Trophoblast cell (in vitro differentiated cells and primary cell): ENCODE data around the gene NOSIP.

Experiments
- DNase-seq, 2 donors: peaks; one replicate each; pipeline ENCODE4 v3.0.0-alpha.2; 2016
- H2AFZ ChIP-seq: 2 replicates; pipeline ENCODE4 v1.6.1; 2013; ENCODE audit warnings: low read length, moderate library complexity, mild to moderate bottlenecking; ENCODE audit not compliant: insufficient read depth, poor library complexity
- H2AK5ac ChIP-seq: 2 replicates; pipeline ENCODE4 v1.6.1; 2013; ENCODE audit warnings: mild to moderate bottlenecking, low read length
- H2BK120ac ChIP-seq: 2 replicates; pipeline ENCODE4 v1.6.1; 2013; ENCODE audit warnings: low read length, mild to moderate bottlenecking, moderate library complexity; ENCODE audit not compliant: insufficient read depth, poor library complexity
- H2BK12ac ChIP-seq: 2 replicates; pipeline ENCODE4 v1.6.1; 2013; ENCODE audit warnings: mild to moderate bottlenecking, low read length, moderate library complexity
- H2BK5ac ChIP-seq: 2 replicates; pipeline ENCODE4 v1.6.1; 2013; ENCODE audit warnings: low read length, low read depth, moderate library complexity, mild to moderate bottlenecking; ENCODE audit not compliant: poor library complexity
- H3K14ac ChIP-seq: 2 replicates; pipeline ENCODE4 v1.6.1; 2013; ENCODE audit warnings: mild to moderate bottlenecking, low read length
- H3K18ac ChIP-seq: 2 replicates; pipeline ENCODE4 v1.6.1; 2013; ENCODE audit warnings: mild to moderate bottlenecking, low read length
- H3K23ac ChIP-seq: 2 replicates; pipeline ENCODE4 v1.6.1; 2013; ENCODE audit warnings: low read length
- H3K27ac ChIP-seq: 2 replicates; pipeline ENCODE4 v1.5.1; 2013; ENCODE audit warnings: low read depth, mild to moderate bottlenecking, inconsistent platforms, low read length, moderate library complexity
- H3K27me3 ChIP-seq: 2 replicates; pipeline ENCODE4 v1.6.1; 2013; ENCODE audit warnings: inconsistent platforms, mild to moderate bottlenecking, low read length, moderate library complexity; ENCODE audit not compliant: insufficient read depth
- H3K36me3 ChIP-seq, 2 experiments: 1 replicate in 1 of 2; 2 replicates in 1 of 2; pipeline ENCODE4 v1.6.1; 2013; ENCODE audit warnings: low read length in 2 of 2, mild to moderate bottlenecking in 2 of 2, moderate library complexity in 1 of 2; ENCODE audit not compliant: insufficient read depth in 2 of 2, control insufficient read depth in 1 of 2
- H3K4ac ChIP-seq: 2 replicates; pipeline ENCODE4 v1.6.1; 2013; ENCODE audit warnings: low read depth, mild to moderate bottlenecking, low read length, moderate library complexity
- H3K4me1 ChIP-seq, 2 experiments: 1 replicate in 1 of 2; 2 replicates in 1 of 2; pipeline ENCODE4 v1.6.1; 2013; ENCODE audit warnings: low read length in 2 of 2, mild to moderate bottlenecking in 2 of 2, moderate library complexity in 1 of 2; ENCODE audit not compliant: insufficient read depth in 2 of 2, control insufficient read depth in 1 of 2
- H3K4me2 ChIP-seq: 2 replicates; pipeline ENCODE4 v1.6.1; 2013; ENCODE audit warnings: inconsistent platforms, mild to moderate bottlenecking, low read length, moderate library complexity
- H3K4me3 ChIP-seq: 2 replicates; pipeline ENCODE4 v1.5.1; 2013; ENCODE audit warnings: mild to moderate bottlenecking, low read depth, low read length, inconsistent platforms
- H3K79me1 ChIP-seq: one replicate; pipeline ENCODE4 v1.6.1; 2013; ENCODE audit warnings: low read length
- H3K79me2 ChIP-seq: 2 replicates; pipeline ENCODE4 v1.6.1; 2013; ENCODE audit warnings: low read length, mild to moderate bottlenecking; ENCODE audit not compliant: control insufficient read depth, insufficient read depth, poor library complexity
- H3K9ac ChIP-seq: 2 replicates; pipeline ENCODE4 v1.6.1; 2013; ENCODE audit warnings: mild to moderate bottlenecking, low read length
- H3K9me3 ChIP-seq: 2 replicates; pipeline ENCODE4 v1.6.1; 2013; ENCODE audit warnings: low read depth, mild to moderate bottlenecking, control low read depth, inconsistent platforms, low read length; ENCODE audit not compliant: insufficient read depth
- H4K12ac ChIP-seq: 2 replicates; pipeline ENCODE4 v1.6.1; 2013; ENCODE audit warnings: low read depth, mild to moderate bottlenecking, low read length, moderate library complexity
- H4K8ac ChIP-seq: 2 replicates; pipeline ENCODE4 v1.6.1; 2013; ENCODE audit warnings: low read depth, mild to moderate bottlenecking, low read length, moderate library complexity
- H4K91ac ChIP-seq: one replicate; pipeline ENCODE4 v1.6.1; 2013; ENCODE audit warnings: low read depth, mild to moderate bottlenecking, low read length, moderate library complexity
- WGBS: extraction: QIAGEN DNeasy Blood & Tissue Kit; methylation state at CpG from one replicate; pipeline ENCODE4 v1.1.7; 2013; ENCODE audit warnings: missing lambda C conversion rate; ENCODE audit not compliant: insufficient read length, insufficient coverage; ENCODE audit errors: extremely low coverage; 5-methylcytosine and 5-hydroxymethylcytosine counted together

NOSIP gene

DNA sequence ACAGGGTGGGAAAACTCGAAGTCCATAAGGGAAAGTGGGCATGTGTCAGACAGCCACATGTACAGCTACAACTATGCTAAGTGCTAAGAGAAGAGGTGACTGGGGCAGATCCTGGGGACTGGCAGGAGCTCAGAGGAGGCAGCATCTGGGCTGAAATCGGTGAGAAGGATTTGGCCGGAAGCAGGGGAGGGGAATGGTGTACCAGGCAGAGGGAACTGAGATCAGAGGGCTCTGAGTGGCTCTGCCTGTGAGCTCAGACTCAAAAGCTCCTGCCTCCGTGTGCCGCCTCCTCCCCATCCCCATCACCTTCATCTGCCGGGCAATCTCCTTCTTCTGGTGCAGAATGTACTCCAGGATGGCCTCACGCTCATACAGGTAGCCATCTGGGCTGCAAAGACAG, 21.8 kb downstream of the NOSIP start:
- H3K4ac ChIP-seq = no peak overlapping the region
- no peaks in the 10 kb centered on the region for H3K79me1 ChIP-seq
- no peak overlapping the region for H4K12ac ChIP-seq
- H2AK5ac ChIP-seq = no peak overlapping the region
- no peaks in the 10 kb centered on the region for H3K27me3 ChIP-seq
- no peak overlapping the region for H3K23ac ChIP-seq
- no peak overlapping the region for H3K4me3 ChIP-seq
- H3K36me3 ChIP-seq = peaks cover 45 to 50% of the 10 kb centered on the region in 2 experiments
- H2BK12ac ChIP-seq = no peak overlapping the region
- H3K79me2 ChIP-seq = no peaks in the 10 kb centered on the region
- peaks cover 8% of the 10 kb centered on the region for H3K9me3 ChIP-seq
- H3K4me2 ChIP-seq = no peak overlapping the region
- no peak overlapping the region for H3K27ac ChIP-seq
- H3K4me1 ChIP-seq = peaks cover 6 to 10% of the 10 kb centered on the region in 2 experiments
- no peak overlapping the region for H3K9ac ChIP-seq
- no peak overlapping the region for H4K91ac ChIP-seq
- H2BK5ac ChIP-seq = no peak overlapping the region
- H2AFZ ChIP-seq = no peak overlapping the region
- no peak for DNase-seq
- no peak overlapping the region for H3K18ac ChIP-seq
- no CpG with 5 or more reads among the region's 7 CpGs for WGBS
- no peak overlapping the region for H2BK120ac ChIP-seq
- H3K14ac ChIP-seq = no peak overlapping the region
- no peak overlapping the region for H4K8ac ChIP-seq

- no peak overlapping the region for H3K4ac ChIP-seq
- H2AK5ac ChIP-seq = no peak overlapping the region
- no peak overlapping the region for H4K12ac ChIP-seq
- H3K36me3 ChIP-seq = peaks cover 45 to 50% of the 10 kb centered on the region in 2 experiments
- no peak overlapping the region for H3K27ac ChIP-seq
- H3K4me3 ChIP-seq = no peak overlapping the region
- WGBS = no CpG with 5 or more reads among the region's 18 CpGs
- H3K14ac ChIP-seq = no peak overlapping the region
- no peaks in the 10 kb centered on the region for H3K79me2 ChIP-seq
- no peak overlapping the region for H4K8ac ChIP-seq
- H3K9ac ChIP-seq = no peak overlapping the region
- H2BK12ac ChIP-seq = no peak overlapping the region
- H3K18ac ChIP-seq = no peak overlapping the region
- no peak overlapping the region for H2BK5ac ChIP-seq
- no peak overlapping the region for H2AFZ ChIP-seq
- H4K91ac ChIP-seq = no peak overlapping the region
- DNase-seq = no peak
- no peak overlapping the region for H2BK120ac ChIP-seq
- H3K4me2 ChIP-seq = no peak overlapping the region
- peaks cover 6 to 10% of the 10 kb centered on the region in 2 experiments for H3K4me1 ChIP-seq
- H3K79me1 ChIP-seq = no peaks in the 10 kb centered on the region
- H3K27me3 ChIP-seq = no peaks in the 10 kb centered on the region
- H3K9me3 ChIP-seq = peaks cover 8% of the 10 kb centered on the region
- H3K23ac ChIP-seq = no peak overlapping the region
Observed at GRCh38 chr19:49557641-49558325, 22.6 kb downstream of the NOSIP start.

DNA sequence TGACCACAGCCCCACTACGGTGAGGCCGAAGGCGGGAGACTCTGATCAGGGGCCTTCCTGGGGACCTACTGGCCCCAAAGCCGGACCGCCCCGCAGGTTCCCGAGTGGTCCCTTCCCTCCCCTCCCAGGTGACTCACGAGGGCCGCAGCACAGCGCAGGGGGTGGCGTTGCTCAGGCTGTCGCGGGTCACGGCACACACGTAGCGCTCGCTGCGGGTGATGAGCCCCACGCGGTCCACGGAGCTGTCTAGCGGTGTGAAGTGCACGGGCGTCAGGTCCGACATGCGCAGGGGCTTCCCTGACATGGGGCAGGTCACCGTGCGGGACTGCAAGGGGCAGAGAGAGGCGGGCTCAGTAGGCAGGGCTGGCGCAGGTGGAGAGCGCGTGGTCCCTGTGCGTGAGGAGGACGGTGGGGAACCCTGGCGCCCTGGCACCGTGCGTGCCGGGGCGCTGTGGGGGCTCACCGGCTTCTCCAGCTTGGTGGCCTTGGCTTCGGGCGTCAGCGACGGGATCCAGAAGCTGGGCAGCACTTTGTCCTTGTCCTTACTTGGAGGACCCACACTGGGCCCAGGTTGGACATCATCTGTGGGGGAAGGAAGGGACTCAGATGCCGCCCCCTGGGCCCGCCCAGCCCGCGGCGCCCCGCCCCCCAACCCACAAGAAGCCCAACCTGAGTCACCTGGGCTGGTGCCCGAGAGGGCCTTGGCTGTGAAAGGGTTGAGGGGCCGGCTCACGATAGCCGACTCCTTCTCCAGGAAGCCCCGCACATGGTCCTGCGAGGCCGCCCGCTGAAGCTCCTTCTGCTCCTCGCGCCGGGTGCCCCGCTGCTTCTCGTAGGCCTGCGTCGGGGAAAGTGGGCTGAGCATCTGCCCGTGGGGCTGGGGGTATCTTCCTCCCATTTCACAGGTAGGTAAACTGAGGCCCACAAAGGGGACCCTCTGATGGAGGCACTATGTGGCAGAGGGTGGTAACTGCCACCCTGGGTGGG, 23.7 kb downstream of the NOSIP start:
- no CpG with 5 or more reads among the region's 66 CpGs for WGBS
- no peak for DNase-seq
- Histone ChIP-seq H3K27me3 (no peaks in the 10 kb centered on the region), H3K4ac (no peak overlapping the region), H4K8ac (no peak overlapping the region), H2AFZ (no peak overlapping the region), H3K23ac (no peak overlapping the region), H3K36me3 (peaks cover 45 to 50% of the 10 kb centered on the region in 2 experiments), H2BK12ac (no peak overlapping the region), H3K4me1 (peaks cover 6 to 10% of the 10 kb centered on the region in 2 experiments), H2BK120ac (no peak overlapping the region), H3K27ac (no peak overlapping the region), H3K79me2 (no peaks in the 10 kb centered on the region), H3K14ac (no peak overlapping the region), H3K9me3 (peaks cover 8% of the 10 kb centered on the region), H3K79me1 (no peaks in the 10 kb centered on the region), H3K4me2 (peak overlapping the region; percentile 44), H2AK5ac (no peak overlapping the region), H4K91ac (no peak overlapping the region), H3K4me3 (peak overlapping the region; percentile 21), H2BK5ac (no peak overlapping the region), H3K18ac (no peak overlapping the region), H4K12ac (no peak overlapping the region), H3K9ac (peak overlapping the region; percentile 34)

- H3K27ac ChIP-seq = no peak overlapping the region
- no peak overlapping the region for H4K12ac ChIP-seq
- no peak overlapping the region for H3K14ac ChIP-seq
- H3K9ac ChIP-seq = peak overlapping the region; percentile 34
- peaks cover 8% of the 10 kb centered on the region for H3K9me3 ChIP-seq
- no CpG with 5 or more reads among the region's 53 CpGs for WGBS
- H3K4me1 ChIP-seq = peaks cover 6 to 10% of the 10 kb centered on the region in 2 experiments
- no peak overlapping the region for H2AFZ ChIP-seq
- H2BK5ac ChIP-seq = no peak overlapping the region
- H3K79me2 ChIP-seq = no peaks in the 10 kb centered on the region
- peak overlapping the region; percentile 21 for H3K4me3 ChIP-seq
- no peak overlapping the region for H4K8ac ChIP-seq
- H3K79me1 ChIP-seq = no peaks in the 10 kb centered on the region
- no peak overlapping the region for H3K18ac ChIP-seq
- peak overlapping the region; percentile 44 for H3K4me2 ChIP-seq
- peaks cover 45 to 50% of the 10 kb centered on the region in 2 experiments for H3K36me3 ChIP-seq
- H3K23ac ChIP-seq = no peak overlapping the region
- no peak overlapping the region for H3K4ac ChIP-seq
- no peak for DNase-seq
- no peaks in the 10 kb centered on the region for H3K27me3 ChIP-seq
- no peak overlapping the region for H2BK12ac ChIP-seq
- H4K91ac ChIP-seq = no peak overlapping the region
- no peak overlapping the region for H2BK120ac ChIP-seq
- no peak overlapping the region for H2AK5ac ChIP-seq
Observed at GRCh38 chr19:49555600-49556411, 24.6 kb downstream of the NOSIP start.
